ENCODE results near the gene IMMP2L. TPM values are rescaled to one million over a fixed set of nuclear protein-coding genes. Genes with fewer than 3 reads are reported as not detected.

IMMP2L gene
- total RNA-seq, 1 experiment from 2014 or later, result 12.8 TPM

DNA sequence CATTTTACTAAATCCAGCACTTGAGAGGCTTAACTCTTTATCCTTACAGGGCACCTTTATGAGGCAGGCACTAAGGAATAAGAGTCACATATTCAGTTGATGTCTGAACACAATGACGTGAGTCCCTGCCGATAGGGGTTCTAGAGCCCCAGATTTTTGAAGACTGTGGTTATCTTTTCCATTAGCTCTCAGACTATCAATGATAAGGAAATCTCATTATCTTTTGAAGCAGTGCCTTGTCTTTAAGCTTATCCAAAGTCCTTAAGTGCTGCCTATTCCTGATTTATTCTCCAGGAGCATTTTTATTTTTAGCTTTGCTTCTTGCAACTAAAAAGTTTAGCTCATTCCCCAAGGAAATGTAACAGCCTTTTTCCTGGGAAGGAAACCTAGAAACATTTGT, 915.5 kb downstream of the IMMP2L start:
- Histone ChIP-seq H3K27ac (no peak overlapping the region), H3K4me1 (no peaks in the 10 kb centered on the region)

DNA sequence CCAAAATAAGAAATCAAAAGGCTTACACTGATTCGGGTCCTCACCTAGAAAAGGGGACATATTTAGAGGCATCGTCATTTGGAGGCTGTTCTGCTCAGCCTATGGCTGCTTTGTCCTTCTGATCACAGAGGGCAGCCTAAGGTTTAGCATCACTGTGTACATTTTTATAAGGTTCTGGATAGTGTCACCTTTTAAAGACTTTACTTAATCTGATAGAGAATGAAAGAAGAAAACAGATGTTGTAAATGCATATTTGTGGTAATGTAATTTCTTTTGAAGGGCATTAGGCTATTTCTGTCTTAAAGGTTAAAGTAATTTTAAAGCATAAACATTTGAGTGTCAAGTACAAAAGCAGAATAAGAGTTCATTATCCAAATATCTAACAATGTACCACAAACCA, 916.7 kb downstream of the IMMP2L start:
- H3K36me3 ChIP-seq, result no peaks in the 10 kb centered on the region
- DNase-seq, result no peak

More for the DNA sequence above, 915.5 kb downstream of the IMMP2L start:
- Histone ChIP-seq H3K9me3 (replicated peaks) (no peaks in the 10 kb centered on the region), H3K27me3 (no peaks in the 10 kb centered on the region), H3K36me3 (no peaks in the 10 kb centered on the region), H3K4me3 (no peak overlapping the region)
- DNase-seq, result no peak

GRCh38 chr7:110645060-110645459, 917.2 kb downstream of the IMMP2L start:
- no peak overlapping the region for H3K4me3 ChIP-seq
- H3K4me1 ChIP-seq, result no peaks in the 10 kb centered on the region
- no peak for DNase-seq
- H3K36me3 ChIP-seq, result no peaks in the 10 kb centered on the region
- no peaks in the 10 kb centered on the region for H3K27me3 ChIP-seq
- H3K9me3 ChIP-seq (replicated peaks), result no peaks in the 10 kb centered on the region
- no peak overlapping the region for H3K27ac ChIP-seq

More for the DNA sequence above, 916.7 kb downstream of the IMMP2L start:
- H3K4me1 ChIP-seq, result no peaks in the 10 kb centered on the region
- H3K27ac ChIP-seq, result no peak overlapping the region
- H3K27me3 ChIP-seq, result no peaks in the 10 kb centered on the region
- H3K9me3 ChIP-seq (replicated peaks), result no peaks in the 10 kb centered on the region
- no peak overlapping the region for H3K4me3 ChIP-seq

GRCh38 chr7:110637252-110637651, 925.0 kb downstream of the IMMP2L start:
- no peaks in the 10 kb centered on the region for H3K9me3 ChIP-seq (replicated peaks)
- H3K36me3 ChIP-seq, result no peaks in the 10 kb centered on the region
- no peaks in the 10 kb centered on the region for H3K4me1 ChIP-seq
- H3K4me3 ChIP-seq, result no peak overlapping the region
- H3K27me3 ChIP-seq, result no peaks in the 10 kb centered on the region
- peak; percentile 2 to 10 for DNase-seq
- H3K27ac ChIP-seq, result no peak overlapping the region

GRCh38 chr7:110633313-110633712, 929.0 kb downstream of the IMMP2L start:
- DNase-seq, result no peak
- no peaks in the 10 kb centered on the region for H3K27me3 ChIP-seq
- H3K4me1 ChIP-seq, result no peaks in the 10 kb centered on the region
- no peaks in the 10 kb centered on the region for H3K36me3 ChIP-seq
- H3K4me3 ChIP-seq, result no peak overlapping the region
- H3K27ac ChIP-seq, result no peak overlapping the region
- no peaks in the 10 kb centered on the region for H3K9me3 ChIP-seq (replicated peaks)

DNA sequence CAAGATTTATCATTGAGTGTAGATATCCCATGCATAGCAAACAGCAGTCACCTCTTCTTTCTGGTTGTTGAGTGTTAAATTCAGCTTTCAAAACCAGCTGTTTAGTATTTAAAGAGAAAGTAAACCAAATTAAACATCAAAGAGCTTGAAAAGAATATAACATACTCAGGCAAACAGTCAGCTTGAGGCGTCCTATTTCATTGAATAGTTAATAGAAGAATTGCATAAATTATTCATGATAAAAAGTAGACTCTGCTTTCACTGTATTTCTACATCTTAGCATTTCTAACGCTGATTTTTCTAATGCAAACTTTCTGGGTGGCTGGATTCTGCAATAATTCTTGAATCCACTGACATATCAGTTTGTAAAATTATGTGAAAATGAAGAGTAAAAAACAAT, 935.9 kb downstream of the IMMP2L start:
- H3K27me3 ChIP-seq, result no peaks in the 10 kb centered on the region
- H3K9me3 ChIP-seq (replicated peaks), result no peaks in the 10 kb centered on the region
- no peak overlapping the region for H3K27ac ChIP-seq
- no peak for DNase-seq
- no peaks in the 10 kb centered on the region for H3K36me3 ChIP-seq
- no peaks in the 10 kb centered on the region for H3K4me1 ChIP-seq
- H3K4me3 ChIP-seq, result no peak overlapping the region

- H3K4me1 ChIP-seq, result no peaks in the 10 kb centered on the region
- DNase-seq, result no peak
- no peak overlapping the region for H3K4me3 ChIP-seq
- H3K9me3 ChIP-seq (replicated peaks), result no peaks in the 10 kb centered on the region
- no peak overlapping the region for H3K27ac ChIP-seq
- no peaks in the 10 kb centered on the region for H3K36me3 ChIP-seq
- H3K27me3 ChIP-seq, result no peaks in the 10 kb centered on the region
These were observed 937.0 kb downstream of the IMMP2L start for GRCh38 chr7:110625294-110625693.

- no peaks in the 10 kb centered on the region for H3K27me3 ChIP-seq
- DNase-seq, result no peak
- no peaks in the 10 kb centered on the region for H3K36me3 ChIP-seq
- H3K4me1 ChIP-seq, result no peaks in the 10 kb centered on the region
- H3K4me3 ChIP-seq, result no peak overlapping the region
- no peaks in the 10 kb centered on the region for H3K9me3 ChIP-seq (replicated peaks)
- H3K27ac ChIP-seq, result no peak overlapping the region
These were observed 938.9 kb downstream of the IMMP2L start for GRCh38 chr7:110623436-110623835.

DNA sequence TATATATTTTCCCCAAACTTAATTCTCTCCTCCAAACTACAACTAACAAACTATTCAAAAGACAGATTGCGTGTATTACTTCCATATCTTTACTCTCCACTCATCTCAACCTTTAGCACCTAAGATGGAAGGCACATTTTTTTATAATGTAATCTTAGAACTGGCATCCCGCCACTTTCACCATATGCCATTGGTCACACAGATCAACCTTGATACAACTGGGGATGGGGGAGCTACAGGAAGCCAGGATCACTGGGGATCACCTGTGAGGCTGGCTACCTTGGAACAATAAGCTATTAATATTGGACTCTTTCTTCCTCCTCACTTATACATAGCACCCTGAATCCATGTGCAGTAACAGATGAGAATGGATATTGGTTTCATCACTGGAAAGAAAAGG, 941.0 kb downstream of the IMMP2L start:
- Histone ChIP-seq H3K27ac (no peak overlapping the region), H3K4me1 (no peaks in the 10 kb centered on the region), H3K4me3 (no peak overlapping the region), H3K9me3 (replicated peaks) (no peaks in the 10 kb centered on the region), H3K27me3 (no peaks in the 10 kb centered on the region), H3K36me3 (no peaks in the 10 kb centered on the region)
- DNase-seq, result no peak

DNA sequence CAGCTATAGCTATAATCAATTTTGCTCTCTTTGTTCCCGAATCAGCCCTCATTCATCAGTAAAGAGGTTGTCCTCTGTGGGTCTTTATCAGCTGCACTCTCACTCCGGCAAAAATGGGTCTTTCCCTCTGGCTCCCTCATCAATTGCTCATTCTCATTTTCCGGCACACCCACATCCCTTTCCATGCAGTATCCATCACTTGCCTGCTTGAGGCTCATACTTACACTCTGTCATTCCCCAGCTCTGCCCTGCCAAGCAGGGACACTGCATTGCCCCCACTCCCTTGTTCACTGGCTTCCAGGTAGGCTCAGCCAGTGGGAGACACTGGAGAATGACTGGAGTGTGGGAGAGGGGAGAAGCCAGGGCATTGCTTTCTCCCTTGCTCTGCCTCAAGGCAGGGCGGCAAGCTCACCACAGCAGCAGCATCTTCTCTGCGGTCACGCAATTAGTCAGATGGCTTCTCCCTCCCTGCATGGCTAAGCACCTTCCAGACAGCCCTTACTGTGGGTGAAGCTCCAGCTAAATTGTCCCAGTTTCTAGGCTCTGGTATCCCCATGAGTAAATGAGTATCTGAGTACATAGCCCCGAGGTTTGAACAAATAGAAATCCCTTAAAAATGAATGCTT, 942.1 kb downstream of the IMMP2L start:
- H3K27ac ChIP-seq, result no peak overlapping the region
- no peaks in the 10 kb centered on the region for H3K9me3 ChIP-seq (replicated peaks)
- no peaks in the 10 kb centered on the region for H3K36me3 ChIP-seq
- H3K4me1 ChIP-seq, result no peaks in the 10 kb centered on the region
- no peak for DNase-seq
- H3K27me3 ChIP-seq, result no peaks in the 10 kb centered on the region
- H3K4me3 ChIP-seq, result no peak overlapping the region

All from SJCRH30 (cell line).